HG03139 (cell line): Measurements from ENCODE around the gene CEACAM5.
"Not testable (repeated sequence)": the region's sequence is repeated elsewhere in the genome, so short reads cannot be mapped to it uniquely, and the experiment has no call there.

Experiments used
- ATAC-seq: cut with Tn5 transposase; IDR thresholded peaks from one replicate; pipeline ENCODE4 v1.9.1; 2021; ENCODE audit not compliant: unreplicated experiment

The CEACAM5 gene

GRCh38 chr19:41740415-41741243, 32.2 kb downstream of the CEACAM5 start:
- ATAC-seq, result no peak

GRCh38 chr19:41741244-41741554, 32.8 kb downstream of the CEACAM5 start:
- ATAC-seq, result no peak

GRCh38 chr19:41744850-41745249, 36.4 kb downstream of the CEACAM5 start:
- no peak for ATAC-seq

- ATAC-seq, result no peak
Observed at GRCh38 chr19:41745756-41746155, 37.3 kb downstream of the CEACAM5 start.

GRCh38 chr19:41746593-41747227, 38.3 kb downstream of the CEACAM5 start:
- ATAC-seq, result no peak

- no peak for ATAC-seq
Observed at GRCh38 chr19:41748012-41748411, 39.6 kb downstream of the CEACAM5 start.

GRCh38 chr19:41750248-41751134, 42.1 kb downstream of the CEACAM5 start:
- not testable (repeated sequence) for ATAC-seq

- ATAC-seq, result no peak
Observed at GRCh38 chr19:41753159-41753558, 44.7 kb downstream of the CEACAM5 start.

- ATAC-seq, result no peak
Observed at GRCh38 chr19:41753936-41754529, 45.6 kb downstream of the CEACAM5 start.

GRCh38 chr19:41755328-41755913, 47.0 kb downstream of the CEACAM5 start, which contains the start of gene CEACAM6:
TSS of gene CEACAM6 (plus strand) at chr19:41755530. CDS start at chr19:41755639, 109 bp downstream.
- no peak for ATAC-seq

- ATAC-seq, result no peak
Observed at GRCh38 chr19:41758846-41759245, 50.4 kb downstream of the CEACAM5 start.

- ATAC-seq, result no peak
Observed at GRCh38 chr19:41767115-41767514, 58.7 kb downstream of the CEACAM5 start.

- ATAC-seq, result not testable (repeated sequence)
Observed at GRCh38 chr19:41768105-41768504, 59.7 kb downstream of the CEACAM5 start.

- ATAC-seq, result no peak
Observed at GRCh38 chr19:41769608-41770007, 61.2 kb downstream of the CEACAM5 start.

- ATAC-seq, result no peak
Observed at GRCh38 chr19:41771410-41771809, 63.0 kb downstream of the CEACAM5 start.

- no peak for ATAC-seq
Observed at GRCh38 chr19:41774515-41774980, 66.1 kb downstream of the CEACAM5 start.

- no peak for ATAC-seq
Observed at GRCh38 chr19:41776700-41777099, 68.3 kb downstream of the CEACAM5 start.
